Stimulated activated effector memory CD8-positive, alpha-beta T cell treated with anti-CD3 and anti-CD28 coated beads, Interleukin-12 subunit alpha, Interleukin-12 subunit beta, amount 100 ng/mL, for 72 hours (primary cell): Measurements from ENCODE around the gene SMARCD3.
A peak's percentile ranks its signal among the peaks of the same experiment; 100 is the strongest.

Experiments used
- ATAC-seq: fragments of 150-1000 bp; cut with Tn5 transposase; 2 replicates; pipeline ENCODE4 v1.10.0; 2021
- DNase-seq, 2 donors: peaks; one replicate each; pipeline ENCODE4 v3.0.0; 2021 to 2022; ENCODE audit warnings: low spot score in 2 of 2
- H3K27ac Mint-ChIP-seq: one replicate; pipeline ENCODE4 v1.8.0; 2022; ENCODE audit warnings: mild to moderate bottlenecking, mixed read lengths
- H3K36me3 Mint-ChIP-seq: one replicate; pipeline ENCODE4 v1.8.0; 2022; ENCODE audit warnings: mild to moderate bottlenecking, mixed read lengths
- H3K4me1 Mint-ChIP-seq: one replicate; pipeline ENCODE4 v1.8.0; 2022; ENCODE audit warnings: mixed read lengths
- H3K4me3 Mint-ChIP-seq: one replicate; pipeline ENCODE4 v1.8.0; 2022; ENCODE audit warnings: mild to moderate bottlenecking, mixed read lengths
- H3K9me3 Mint-ChIP-seq: one replicate; pipeline ENCODE4 v1.8.0; 2022; ENCODE audit warnings: mixed read lengths

SMARCD3 gene

GRCh38 chr7:151275813-151276577 lies 27.5 kb upstream of the SMARCD3 start:
- Mint-ChIP-seq H3K4me1 (peaks cover 40% of the 10 kb centered on the region), H3K4me3 (peak overlapping the region; percentile 70)

GRCh38 chr7:151274936-151275812 lies 26.7 kb upstream of the SMARCD3 start:
- Mint-ChIP-seq H3K9me3 (no peaks in the 10 kb centered on the region), H3K4me3 (peak overlapping the region; percentile 70), H3K27ac (peak overlapping the region; percentile 83), H3K4me1 (peaks cover 40% of the 10 kb centered on the region), H3K36me3 (peaks cover 5% of the 10 kb centered on the region)
- DNase-seq, result no peak
- ATAC-seq, result no peak

More at GRCh38 chr7:151275813-151276577, 27.5 kb upstream of the SMARCD3 start:
- Mint-ChIP-seq H3K9me3 (no peaks in the 10 kb centered on the region), H3K36me3 (peaks cover 5% of the 10 kb centered on the region), H3K27ac (peak overlapping the region; percentile 83)
- DNase-seq (no peak), ATAC-seq (no peak)

- H3K27ac Mint-ChIP-seq, result no peak overlapping the region
- ATAC-seq (no peak), DNase-seq (no peak)
- H3K4me3 Mint-ChIP-seq, result peak overlapping the region; percentile 70
- peaks cover 5% of the 10 kb centered on the region for H3K36me3 Mint-ChIP-seq
- H3K4me1 Mint-ChIP-seq, result peaks cover 40% of the 10 kb centered on the region
- no peaks in the 10 kb centered on the region for H3K9me3 Mint-ChIP-seq
Observed at GRCh38 chr7:151274396-151274795, 25.9 kb upstream of the SMARCD3 start.

GRCh38 chr7:151273651-151274390 lies 25.3 kb upstream of the SMARCD3 start:
- Mint-ChIP-seq H3K4me3 (peak overlapping the region; percentile 70), H3K27ac (no peak overlapping the region), H3K9me3 (no peaks in the 10 kb centered on the region), H3K4me1 (peaks cover 40% of the 10 kb centered on the region), H3K36me3 (peaks cover 5% of the 10 kb centered on the region)
- ATAC-seq (no peak), DNase-seq (no peak)

- Mint-ChIP-seq H3K4me3 (no peak overlapping the region), H3K4me1 (peaks cover 40% of the 10 kb centered on the region), H3K9me3 (no peaks in the 10 kb centered on the region), H3K36me3 (peaks cover 5% of the 10 kb centered on the region), H3K27ac (no peak overlapping the region)
- ATAC-seq (no peak), DNase-seq (no peak)
Observed at GRCh38 chr7:151272877-151273276, 24.4 kb upstream of the SMARCD3 start.

GRCh38 chr7:151272405-151272804 lies 23.9 kb upstream of the SMARCD3 start:
- no peak for ATAC-seq
- H3K27ac Mint-ChIP-seq, result no peak overlapping the region
- no peak overlapping the region for H3K4me3 Mint-ChIP-seq
- H3K4me1 Mint-ChIP-seq, result peaks cover 36% of the 10 kb centered on the region
- DNase-seq, result no peak
- peaks cover 5% of the 10 kb centered on the region for H3K36me3 Mint-ChIP-seq
- no peaks in the 10 kb centered on the region for H3K9me3 Mint-ChIP-seq

GRCh38 chr7:151271699-151272355 lies 23.3 kb upstream of the SMARCD3 start:
- Mint-ChIP-seq H3K4me1 (peaks cover 33% of the 10 kb centered on the region), H3K36me3 (peaks cover 5% of the 10 kb centered on the region), H3K4me3 (no peak overlapping the region), H3K27ac (no peak overlapping the region), H3K9me3 (no peaks in the 10 kb centered on the region)
- no peak for DNase-seq
- no peak for ATAC-seq

GRCh38 chr7:151269511-151269910 lies 21.0 kb upstream of the SMARCD3 start:
- Mint-ChIP-seq H3K4me1 (peaks cover 14% of the 10 kb centered on the region), H3K9me3 (no peaks in the 10 kb centered on the region), H3K27ac (peak overlapping the region; percentile 75), H3K36me3 (no peaks in the 10 kb centered on the region), H3K4me3 (no peak overlapping the region)
- ATAC-seq (no peak), DNase-seq (no peak)

- Mint-ChIP-seq H3K4me3 (no peak overlapping the region), H3K36me3 (no peaks in the 10 kb centered on the region), H3K9me3 (no peaks in the 10 kb centered on the region), H3K4me1 (no peaks in the 10 kb centered on the region), H3K27ac (no peak overlapping the region)
- ATAC-seq, result no peak
- DNase-seq, result no peak
Observed at GRCh38 chr7:151265351-151265931, 16.9 kb upstream of the SMARCD3 start.

GRCh38 chr7:151264615-151265014 lies 16.1 kb upstream of the SMARCD3 start:
- no peaks in the 10 kb centered on the region for H3K9me3 Mint-ChIP-seq
- no peaks in the 10 kb centered on the region for H3K4me1 Mint-ChIP-seq
- no peak for DNase-seq
- no peak for ATAC-seq
- no peaks in the 10 kb centered on the region for H3K36me3 Mint-ChIP-seq
- no peak overlapping the region for H3K4me3 Mint-ChIP-seq
- H3K27ac Mint-ChIP-seq, result no peak overlapping the region

- peaks cover under 1% of the 10 kb centered on the region for H3K36me3 Mint-ChIP-seq
Observed at GRCh38 chr7:151261529-151261928, 13.0 kb upstream of the SMARCD3 start.

GRCh38 chr7:151260883-151261282 lies 12.4 kb upstream of the SMARCD3 start:
- no peak overlapping the region for H3K27ac Mint-ChIP-seq

More at GRCh38 chr7:151261529-151261928, 13.0 kb upstream of the SMARCD3 start:
- H3K27ac Mint-ChIP-seq, result no peak overlapping the region
- no peaks in the 10 kb centered on the region for H3K9me3 Mint-ChIP-seq
- ATAC-seq, result no peak
- H3K4me1 Mint-ChIP-seq, result no peaks in the 10 kb centered on the region
- no peak for DNase-seq
- H3K4me3 Mint-ChIP-seq, result no peak overlapping the region

GRCh38 chr7:151260471-151260870 lies 12.0 kb upstream of the SMARCD3 start:
- Mint-ChIP-seq H3K27ac (no peak overlapping the region), H3K4me3 (no peak overlapping the region)

More at GRCh38 chr7:151260883-151261282, 12.4 kb upstream of the SMARCD3 start:
- DNase-seq (no peak), ATAC-seq (no peak)
- Mint-ChIP-seq H3K36me3 (peaks cover 5% of the 10 kb centered on the region), H3K9me3 (no peaks in the 10 kb centered on the region), H3K4me3 (no peak overlapping the region), H3K4me1 (no peaks in the 10 kb centered on the region)

GRCh38 chr7:151257990-151258389 lies 9.5 kb upstream of the SMARCD3 start:
- DNase-seq, result no peak
- Mint-ChIP-seq H3K9me3 (no peaks in the 10 kb centered on the region), H3K4me1 (no peaks in the 10 kb centered on the region), H3K27ac (no peak overlapping the region), H3K36me3 (peaks cover 5% of the 10 kb centered on the region), H3K4me3 (no peak overlapping the region)
- no peak for ATAC-seq

More at GRCh38 chr7:151260471-151260870, 12.0 kb upstream of the SMARCD3 start:
- DNase-seq (no peak), ATAC-seq (no peak)
- Mint-ChIP-seq H3K36me3 (peaks cover 5% of the 10 kb centered on the region), H3K4me1 (no peaks in the 10 kb centered on the region), H3K9me3 (no peaks in the 10 kb centered on the region)
